Left forelimb (tissue), 1 donor: ENCODE measurements around the gene CCDC187.
"Not testable (repeated sequence)": the region's sequence is repeated elsewhere in the genome, so short reads cannot be mapped to it uniquely, and the experiment has no call there.

Experiments
- DNase-seq: peaks from one replicate; pipeline ENCODE4 v3.0.0-alpha.2; 2018; ENCODE audit warnings: low spot score

Gene CCDC187

DNA sequence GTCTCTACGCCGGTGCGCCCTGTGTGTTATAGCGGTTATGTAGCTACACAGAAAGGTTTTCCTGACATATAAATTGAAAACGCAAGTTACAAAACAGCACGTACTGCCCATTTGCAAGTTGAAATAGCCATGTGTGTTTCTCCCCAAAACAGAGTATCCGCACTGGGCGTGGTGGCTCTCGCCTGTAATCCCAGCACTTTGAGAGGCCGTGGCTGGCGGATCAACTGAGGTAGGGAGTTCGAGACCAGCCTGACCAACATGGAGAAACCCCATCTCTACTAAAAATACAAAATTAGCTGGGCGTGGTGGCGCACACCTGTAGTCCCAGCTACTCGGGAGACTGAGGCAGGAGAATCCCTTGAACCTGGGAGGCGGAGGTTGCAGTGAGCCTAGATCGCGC, 37.3 kb downstream of the CCDC187 start:
- DNase-seq, result not testable (repeated sequence)

DNA sequence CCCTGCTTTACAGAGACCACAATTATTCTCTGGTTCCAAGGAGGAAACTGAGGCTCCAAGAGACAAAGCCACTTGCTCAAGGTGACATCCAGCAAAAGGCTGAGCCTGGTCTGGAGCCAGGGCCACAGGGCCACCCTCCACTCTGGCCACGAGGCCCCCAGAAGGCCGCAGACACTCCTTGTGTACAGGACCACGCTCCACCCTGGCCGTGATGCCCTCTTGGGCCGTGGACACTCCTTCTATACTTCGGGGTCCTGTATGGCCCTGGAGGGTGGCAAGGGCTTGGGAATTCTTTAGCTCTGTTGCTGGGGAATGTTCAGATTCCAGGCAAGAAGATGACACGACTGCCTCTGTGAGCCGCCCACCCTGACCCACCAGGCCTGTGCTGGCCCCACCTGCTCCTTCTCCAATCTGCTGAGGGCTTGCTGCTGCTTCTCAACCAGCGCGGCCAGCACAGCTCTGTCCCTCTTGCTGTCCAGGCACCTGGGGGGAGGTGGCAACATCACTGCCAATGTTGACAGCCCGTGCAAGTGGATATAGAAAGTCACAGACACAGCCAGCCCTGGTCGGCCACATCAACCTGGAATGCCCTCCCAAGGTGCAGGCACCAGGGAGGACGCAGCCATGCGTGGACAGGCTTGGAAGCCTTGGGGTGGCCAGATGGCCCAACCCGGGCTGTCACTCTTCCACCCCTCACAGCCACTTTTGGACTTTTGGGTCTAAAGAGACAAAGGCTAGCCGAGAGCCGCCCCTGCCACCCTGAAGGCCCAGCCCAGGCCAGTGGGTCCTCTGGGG, 38.1 kb downstream of the CCDC187 start:
- DNase-seq, result no peak

DNA sequence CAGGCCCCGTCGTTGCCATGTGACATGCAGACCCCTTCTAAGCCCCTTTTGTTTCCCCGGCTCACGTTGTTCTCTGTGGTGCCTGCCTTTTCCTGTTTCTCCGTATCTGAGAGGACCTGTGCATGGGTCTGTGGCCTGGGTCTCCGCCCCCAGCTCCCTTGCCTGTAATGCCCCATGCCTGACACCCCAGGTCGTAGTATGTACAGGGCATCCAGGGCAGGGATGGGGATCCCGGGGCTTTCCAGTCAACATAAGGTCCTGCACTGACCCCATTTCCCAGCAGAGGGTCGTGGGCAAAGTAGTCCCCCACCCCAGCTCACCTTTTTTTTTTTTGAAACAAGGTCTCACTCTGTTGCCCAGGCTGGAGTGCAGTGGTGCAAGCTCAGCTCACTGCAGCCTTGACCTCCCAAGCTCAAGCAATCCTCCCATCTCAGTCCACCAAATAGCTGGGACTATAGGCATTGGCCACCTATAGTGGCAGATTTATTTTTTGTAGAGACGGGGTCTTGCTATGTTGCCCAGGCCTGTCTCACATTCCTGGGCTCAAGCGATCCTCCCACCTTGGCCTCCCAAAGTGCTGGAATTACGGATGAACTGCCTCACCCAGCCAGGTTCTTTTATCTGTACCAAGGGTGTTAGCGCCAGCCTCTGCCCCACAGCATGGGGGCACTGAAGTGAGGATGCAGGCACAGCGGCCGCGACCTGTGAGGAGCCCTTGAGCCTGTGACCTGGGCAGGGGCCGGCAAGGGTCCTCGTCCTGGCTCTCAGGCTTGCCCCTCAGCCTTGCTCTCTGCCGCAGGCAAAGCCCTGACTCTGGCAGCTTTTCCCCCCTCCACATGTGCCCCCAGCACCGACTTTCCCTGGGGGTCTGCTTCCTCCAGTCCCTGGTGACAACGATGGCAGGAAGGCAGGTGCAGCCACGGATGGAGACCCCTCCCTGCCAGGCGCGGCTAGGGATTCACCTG, 39.2 kb downstream of the CCDC187 start:
- DNase-seq, result no peak

DNA sequence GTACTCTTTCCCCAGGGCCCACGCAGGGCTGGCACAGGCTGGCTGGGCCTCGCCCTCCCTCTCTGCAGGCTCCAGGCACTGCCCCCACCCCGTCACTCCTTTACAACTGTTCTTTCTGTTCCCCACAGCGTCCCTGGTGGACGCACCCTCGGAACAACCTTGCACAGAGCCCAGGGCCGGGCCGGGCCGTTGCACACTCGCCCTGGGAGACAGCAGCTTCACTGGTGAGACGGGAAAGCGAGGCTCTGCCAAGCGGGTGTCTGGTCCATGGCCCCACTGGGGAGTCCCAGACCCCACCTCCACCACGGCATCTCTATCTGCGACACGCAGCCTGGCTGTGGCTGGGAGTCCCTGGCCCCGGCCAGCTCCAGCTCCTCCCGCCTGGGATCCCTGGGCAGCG, 39.9 kb downstream of the CCDC187 start:
- DNase-seq, result no peak

DNA sequence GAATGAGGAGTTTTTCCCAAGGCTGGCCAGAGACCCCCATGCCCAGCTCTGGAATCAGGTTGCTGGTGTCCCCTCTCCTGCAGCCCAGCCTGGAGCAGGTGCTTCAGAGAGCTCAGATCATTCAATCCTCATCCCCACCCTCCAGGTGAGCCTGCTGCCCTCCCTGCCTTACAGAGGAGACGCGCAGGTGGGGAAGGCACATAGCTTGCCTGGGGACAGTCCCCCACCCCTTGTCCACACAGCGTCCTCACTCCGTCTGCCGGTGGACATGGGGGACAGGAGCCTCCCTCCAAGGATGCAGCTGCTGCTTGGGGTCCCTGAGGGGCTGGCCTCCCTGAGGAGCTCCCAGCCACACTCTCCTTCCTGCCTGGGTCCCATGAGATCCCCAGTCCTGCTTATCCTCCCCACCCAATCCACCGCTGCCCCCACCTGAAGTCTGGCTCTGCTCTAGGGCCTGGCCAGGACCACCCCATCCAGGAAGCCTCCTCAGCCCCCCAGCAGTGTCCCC, 41.2 kb downstream of the CCDC187 start:
- DNase-seq, result no peak

DNA sequence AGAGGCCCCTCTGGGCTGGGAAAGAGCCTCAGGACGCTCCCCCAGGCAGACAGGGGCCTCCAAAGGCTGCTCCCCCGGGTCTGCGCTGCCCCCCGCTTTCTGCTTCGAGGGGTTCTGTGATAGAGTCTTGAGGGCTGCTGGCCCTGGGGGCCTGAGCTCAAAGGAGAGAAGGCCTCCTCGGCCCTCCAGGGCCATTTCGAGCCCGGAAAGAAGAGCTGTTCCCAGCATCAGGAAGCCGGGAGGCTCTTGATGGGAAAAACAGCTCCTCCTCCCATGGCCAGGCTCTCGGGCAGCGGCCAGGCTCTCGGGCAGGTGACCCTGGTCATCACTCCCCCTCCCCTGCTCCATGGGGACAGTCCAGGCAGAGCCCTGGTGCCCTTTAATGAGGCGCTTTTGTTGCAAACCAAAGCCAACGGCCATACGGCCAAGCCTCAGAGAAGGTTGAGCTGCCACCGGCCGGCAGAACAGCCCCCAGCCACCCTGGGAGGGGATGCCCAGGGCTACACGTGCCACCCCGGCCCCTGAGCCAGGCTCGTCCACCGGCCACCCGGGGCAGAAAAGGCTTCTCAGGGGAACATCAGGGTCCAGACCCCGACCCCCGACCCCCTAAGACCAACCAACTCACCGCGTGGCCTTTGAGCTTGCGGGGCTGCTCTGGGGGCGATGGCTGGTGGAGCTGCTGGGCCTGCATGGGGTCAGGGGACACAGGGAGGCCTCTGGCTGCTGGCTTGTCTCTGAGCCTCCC, 42.0 kb downstream of the CCDC187 start:
- DNase-seq, result no peak

DNA sequence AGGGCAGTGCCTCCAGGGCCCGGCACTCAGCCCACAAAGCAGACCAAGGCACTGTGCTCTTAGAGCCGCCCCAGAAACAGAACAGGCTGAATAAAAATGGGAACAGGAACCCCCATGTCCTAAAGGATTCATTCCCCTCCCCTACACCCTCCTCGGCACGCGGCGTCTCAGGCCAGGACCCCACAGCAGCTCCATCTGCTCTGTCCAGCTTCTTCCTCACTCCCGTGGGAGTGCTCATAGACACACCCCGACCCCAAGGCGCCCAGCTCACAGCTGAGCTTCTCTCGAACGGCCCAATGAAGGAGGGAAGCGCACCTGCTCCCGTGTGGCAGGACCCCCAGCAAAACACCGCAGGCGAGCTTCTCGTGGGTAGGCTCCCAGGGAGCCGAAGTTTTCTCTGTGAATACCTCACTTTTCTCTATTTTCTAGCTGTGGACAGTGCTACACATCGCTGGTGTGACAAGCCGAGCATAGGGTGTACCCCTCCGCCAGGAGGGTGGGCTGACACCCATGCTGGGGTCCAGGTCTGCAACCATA, 42.9 kb downstream of the CCDC187 start:
- DNase-seq, result no peak

DNA sequence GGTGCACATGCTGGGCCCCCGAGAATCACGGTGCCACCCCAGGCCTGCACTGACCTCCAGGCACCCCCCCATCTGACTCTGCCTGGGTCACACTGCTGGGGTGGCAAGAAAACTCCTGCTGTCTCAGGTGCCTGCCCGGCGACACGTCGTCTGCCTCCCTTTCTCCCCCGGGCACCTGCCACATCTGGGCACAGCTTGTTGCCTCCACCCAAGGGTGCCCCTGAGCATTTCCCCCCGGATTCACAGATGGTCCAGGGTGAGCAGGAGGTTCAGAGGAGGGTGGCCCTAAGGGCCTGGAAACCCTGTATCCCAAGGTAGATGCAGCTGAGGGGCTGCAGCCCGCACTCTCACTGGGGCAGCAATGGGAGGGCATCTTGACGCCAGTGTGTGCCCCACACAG, 43.4 kb downstream of the CCDC187 start:
- DNase-seq, result no peak

DNA sequence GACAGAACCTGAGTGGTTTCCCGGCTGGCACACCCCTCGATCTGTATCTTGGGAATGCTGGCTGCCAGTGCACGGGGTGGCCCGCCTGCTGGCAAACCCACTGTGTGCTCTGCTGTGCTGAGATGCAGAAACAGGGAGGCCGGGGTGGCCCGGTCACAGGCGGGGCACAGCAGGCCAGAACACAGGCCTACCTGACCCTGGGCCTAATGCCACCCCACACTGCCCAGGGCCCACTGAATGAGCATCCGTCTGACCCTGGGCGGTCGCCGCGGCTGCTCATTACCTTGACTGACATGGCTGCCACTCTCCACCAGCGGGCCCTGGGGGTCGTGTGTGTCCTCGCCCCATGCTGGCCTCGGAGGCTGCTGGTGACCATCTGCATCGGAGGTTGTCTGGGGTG, 44.1 kb downstream of the CCDC187 start:
- no peak for DNase-seq

DNA sequence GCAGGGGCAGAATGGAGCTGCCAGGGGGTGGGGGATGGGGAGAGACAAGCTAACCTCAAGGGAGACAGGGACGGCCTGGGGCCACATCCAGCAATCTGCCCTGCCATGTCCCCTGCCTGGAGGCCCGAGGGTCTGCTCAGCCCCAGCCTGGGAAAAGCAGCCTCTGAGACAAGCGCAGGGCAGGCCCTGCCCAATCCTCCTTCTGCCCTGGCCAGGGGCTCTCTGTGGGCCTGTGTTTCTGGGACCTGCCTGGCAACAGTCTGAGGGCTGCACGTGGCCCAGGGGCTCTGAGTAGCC, 44.4 kb downstream of the CCDC187 start:
- DNase-seq, result no peak

DNA sequence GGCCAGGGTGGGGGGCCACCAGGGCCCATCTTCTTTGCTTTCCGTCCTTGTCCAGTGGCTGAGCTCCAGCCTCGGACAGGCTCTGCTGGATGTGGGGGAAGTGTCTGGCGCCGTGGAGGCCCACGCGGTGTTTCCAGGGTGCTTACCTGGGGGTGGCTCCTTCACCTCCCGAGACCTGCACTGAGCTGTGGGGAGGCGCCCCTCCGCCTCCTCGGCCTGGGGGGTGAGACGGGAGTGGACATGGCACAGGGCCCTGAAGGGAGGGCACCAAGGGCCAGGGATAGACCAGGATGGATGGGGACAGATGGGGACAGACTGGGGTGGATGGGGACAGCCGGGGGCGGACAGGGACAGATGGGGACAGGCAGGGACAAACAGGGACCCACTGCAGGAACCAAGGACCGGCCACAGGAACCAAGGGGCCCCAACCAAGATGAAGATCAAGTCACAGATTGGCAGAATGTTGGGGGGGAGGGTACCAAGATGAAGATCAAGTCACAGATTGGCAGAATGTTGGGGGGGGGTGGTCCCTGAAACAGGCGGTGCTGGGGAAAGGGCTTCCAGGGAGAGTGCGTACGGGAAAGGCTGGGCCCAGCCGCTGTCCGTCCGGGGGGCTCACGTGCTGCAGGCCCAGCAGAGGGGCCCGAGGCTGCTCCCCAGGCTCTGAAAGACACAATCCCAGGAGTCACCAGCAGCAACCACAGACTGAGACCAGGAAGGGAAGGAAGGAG, 44.9 kb downstream of the CCDC187 start:
- DNase-seq, result no peak

DNA sequence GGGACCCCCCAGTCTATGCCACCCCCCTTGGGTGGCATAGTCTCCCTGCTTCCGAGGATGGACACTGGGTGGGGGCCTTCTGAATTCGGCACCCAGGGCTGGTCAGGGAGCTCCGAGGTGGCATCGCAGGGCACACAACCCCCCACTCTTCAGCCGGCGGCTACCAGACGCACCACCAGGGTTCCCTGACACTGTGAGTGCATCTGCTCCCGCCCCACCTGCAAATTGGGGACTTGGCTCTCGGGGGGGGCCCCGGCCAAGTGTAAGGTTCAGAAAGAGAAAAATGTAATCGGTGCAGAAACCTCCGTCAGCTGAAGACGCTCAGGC, 45.6 kb downstream of the CCDC187 start:
- no peak for DNase-seq

DNA sequence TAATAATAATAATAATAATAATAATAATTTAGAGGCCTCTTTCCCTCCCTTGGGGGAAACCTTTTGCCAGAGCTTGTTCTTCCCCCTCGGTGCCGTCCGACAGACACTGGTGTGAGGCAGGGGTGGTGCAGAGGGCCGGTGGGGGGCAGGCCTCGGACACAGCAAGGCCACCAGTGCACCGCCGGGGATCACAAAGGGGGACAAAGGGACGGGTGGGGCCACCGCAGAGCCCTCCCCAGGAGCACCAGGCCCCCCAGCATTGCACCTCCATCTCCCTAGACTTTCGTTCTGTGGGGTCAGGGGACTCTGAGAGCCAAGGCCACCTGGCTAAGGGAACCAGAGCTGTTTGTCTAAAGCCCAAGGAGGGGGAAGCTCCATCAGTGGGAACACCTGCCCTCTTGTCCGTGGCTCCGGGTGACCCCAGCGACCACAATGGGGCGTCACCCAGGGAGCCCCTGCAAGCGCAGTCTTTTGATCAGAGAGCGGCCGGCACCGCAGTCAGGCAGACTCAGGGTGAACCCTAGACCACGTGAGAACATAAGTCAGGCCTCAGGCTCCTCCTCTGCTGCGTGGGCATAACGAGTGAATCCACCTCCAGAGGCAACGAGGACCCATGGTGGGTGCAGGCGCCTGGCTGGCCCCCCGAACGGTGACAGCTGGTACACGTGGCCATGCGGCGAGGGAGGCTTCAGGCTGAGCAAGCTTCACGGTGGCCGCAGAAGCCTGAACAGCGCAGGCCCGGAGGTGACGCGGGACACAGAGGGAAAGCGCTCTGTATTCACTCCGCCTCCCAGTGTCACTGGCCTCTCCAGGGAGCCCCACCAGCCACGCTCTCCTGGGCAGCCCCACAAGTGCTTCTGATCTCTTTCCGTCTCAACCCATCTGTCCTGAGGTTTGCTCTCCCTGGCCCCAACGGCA, 46.3 kb downstream of the CCDC187 start:
- DNase-seq, result no peak

DNA sequence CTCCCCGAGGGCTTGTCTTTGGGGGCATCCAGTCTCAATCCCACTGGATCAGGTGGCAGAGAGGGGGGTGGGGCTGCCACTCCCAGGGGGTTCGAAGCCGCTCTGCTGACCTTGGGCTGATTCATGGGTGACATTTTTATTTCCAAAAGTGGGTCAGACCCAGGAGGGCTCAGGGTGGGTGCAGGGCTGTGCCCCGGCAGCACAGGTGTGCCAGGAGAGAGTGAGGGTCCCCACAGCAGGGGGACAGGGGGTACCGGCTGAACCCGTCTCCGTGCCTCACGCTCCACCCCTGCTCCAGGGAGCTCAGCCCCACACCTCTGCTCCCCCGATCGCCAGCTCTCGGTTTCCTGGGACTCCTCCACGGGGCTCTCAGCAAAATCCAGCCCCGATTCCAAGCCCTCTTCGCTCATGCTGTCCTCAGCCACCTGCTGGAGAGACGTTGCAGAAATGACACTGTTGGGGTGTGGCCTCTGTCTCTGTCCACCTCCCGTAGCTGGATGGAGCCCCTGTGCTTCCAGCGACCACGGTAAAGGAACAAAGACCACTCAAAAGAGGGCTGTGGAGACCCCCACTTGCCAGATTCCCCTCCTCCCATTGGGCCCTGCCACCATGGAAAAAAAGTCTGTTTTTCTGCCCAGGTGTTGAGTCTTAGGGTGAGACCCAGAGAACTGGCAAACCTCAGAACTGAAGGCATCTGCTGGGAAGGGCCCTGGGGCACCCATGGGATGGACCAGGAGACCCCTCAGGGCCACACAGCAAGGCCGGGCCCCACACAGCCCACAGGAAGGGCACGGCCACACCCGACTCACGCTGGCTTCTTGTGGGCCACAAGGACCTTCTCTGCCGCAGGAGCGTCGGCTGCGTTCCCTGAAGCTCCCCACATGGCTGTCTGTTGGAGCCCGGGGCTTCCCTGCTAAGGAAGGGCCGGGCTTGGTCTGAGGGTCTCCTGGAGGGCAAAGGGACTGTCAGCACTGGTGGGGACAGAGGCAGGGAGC, 47.7 kb downstream of the CCDC187 start:
- DNase-seq, result no peak

DNA sequence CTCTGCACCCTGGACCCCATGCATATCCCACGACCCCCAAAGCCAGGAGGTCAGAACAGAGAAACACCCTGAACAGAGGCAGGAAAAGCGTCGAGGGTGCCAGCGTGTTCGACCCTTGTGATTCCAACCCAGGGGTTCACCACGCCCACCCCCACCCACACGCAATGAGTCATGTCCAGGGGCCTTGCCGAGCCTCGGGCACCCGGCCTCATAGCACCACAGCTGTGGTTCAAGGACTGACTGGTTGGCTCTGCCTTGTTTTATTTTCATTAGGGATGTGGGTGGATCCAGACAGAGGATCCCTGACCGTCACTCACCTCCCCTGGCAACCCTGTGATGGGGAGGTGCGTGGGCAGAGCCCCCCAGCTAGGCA, 48.7 kb downstream of the CCDC187 start:
- DNase-seq, result no peak

DNA sequence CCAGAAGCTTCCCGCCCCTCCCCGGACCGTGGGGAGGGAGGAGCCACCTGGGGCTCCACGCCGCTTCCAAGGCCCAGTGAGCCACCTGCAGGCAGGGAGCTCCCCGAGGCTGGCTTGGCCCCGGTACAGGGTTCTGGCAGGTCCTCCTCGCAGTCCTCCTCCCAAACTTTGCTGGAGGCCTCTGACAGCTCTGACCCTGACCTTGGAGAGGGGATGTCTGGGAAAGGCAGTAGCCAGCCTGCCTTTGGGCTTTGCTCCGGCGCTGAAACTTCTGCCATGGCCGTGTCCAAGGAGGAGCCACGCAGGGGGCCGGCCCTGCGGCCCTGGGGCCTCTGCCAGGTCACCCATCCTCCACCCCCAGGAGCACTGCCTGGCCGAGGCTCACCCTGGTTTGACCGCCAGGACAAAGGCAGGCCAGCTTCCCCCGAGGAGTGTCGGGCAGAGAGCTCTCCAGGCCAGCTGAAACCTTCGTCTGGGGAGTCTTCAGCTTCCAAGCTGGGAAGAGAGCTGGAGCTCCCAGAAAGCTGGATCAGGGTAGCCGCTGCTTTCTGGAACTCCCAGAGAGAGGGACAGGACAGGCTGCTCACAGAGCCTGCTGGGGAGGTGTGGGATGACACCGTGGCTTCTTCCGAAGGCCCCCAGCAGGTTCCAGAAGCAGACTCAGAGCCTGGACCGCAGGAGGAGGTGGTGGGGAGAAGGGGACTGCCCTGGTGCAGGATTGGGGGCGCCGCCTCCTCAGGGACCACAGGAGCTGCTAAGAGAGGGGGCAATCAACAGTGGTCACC, 49.3 kb downstream of the CCDC187 start:
- no peak for DNase-seq

DNA sequence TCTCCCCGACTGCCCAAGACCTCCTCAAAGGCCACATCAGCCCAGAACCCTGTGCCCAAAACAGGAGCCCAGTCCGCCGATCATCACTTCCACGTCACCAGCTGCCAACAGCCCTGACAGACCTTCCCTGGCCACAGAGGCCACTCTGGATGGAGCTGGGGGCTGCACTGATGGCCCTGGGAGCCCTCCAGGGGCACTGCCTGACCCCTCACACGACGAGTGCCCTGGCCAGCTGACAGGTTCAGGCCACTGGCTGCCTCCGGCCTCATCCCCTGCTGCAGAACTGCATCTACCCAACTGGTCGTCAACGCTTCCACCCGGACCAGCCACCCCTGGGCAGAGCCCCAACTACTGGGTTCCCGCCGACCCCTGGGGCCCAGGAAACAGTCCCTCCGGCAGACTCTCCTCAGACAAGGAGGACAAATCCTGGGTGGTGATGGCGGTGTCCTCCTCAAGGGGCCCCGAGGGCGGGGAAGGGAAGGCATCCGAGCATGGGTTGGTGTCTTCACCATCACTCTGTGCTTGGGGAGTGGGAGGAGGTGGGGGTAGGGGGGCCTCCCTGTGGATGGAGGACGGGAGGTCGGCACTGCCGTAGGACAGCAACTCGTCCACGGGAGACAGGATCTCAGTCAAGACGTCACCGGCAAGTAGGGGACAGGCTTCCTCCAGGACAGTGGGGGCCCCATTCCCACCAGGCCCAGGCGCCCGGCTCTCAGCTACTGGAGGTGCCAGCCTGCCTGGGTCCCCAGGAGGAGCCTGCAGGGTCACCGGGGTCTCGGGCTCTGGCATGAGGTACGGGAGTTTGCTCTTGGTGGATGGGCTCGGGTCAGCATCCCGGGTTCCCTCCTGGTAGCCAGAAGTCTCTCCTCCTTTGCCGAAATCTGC, 50.4 kb downstream of the CCDC187 start:
- DNase-seq, result no peak
